ENCODE data around the gene PBX1. TPM values are rescaled to one million over a fixed set of nuclear protein-coding genes. Genes with fewer than 3 reads are reported as not detected.

The PBX1 gene
- total RNA-seq, 6 donors from 2014 or later: 17.8 to 59.6 (median 38.3) TPM

- Histone ChIP-seq H3K9me3 (no peaks in the 10 kb centered on the region), H3K4me3 (no peak overlapping the region), H3K27me3 (no peaks in the 10 kb centered on the region), H3K36me3 (no peaks in the 10 kb centered on the region), H3K4me1 (peaks cover 0 to 8% (median under 1%) of the 10 kb centered on the region in 4 donors), H3K27ac (no peak overlapping the region)
- DNase-seq (no peak), ATAC-seq (ENCODE audit: low FRiP score in 2 of 2) (no peak)
- peak in 2 of 6 experiments; percentile 13 to 18 for TF ChIP-seq CTCF (IDR thresholded peaks at IDR 0.05)
- no peak for TF ChIP-seq POLR2AphosphoS5 (IDR thresholded peaks at IDR 0.05)
- WGBS, 2 donors: 91 to 93% methylated on average over 14 of the region's 14 CpGs
Observed at GRCh38 chr1:164673584-164674214, 114.7 kb downstream of the PBX1 start.

GRCh38 chr1:164675342-164675904 is 116.4 kb downstream of the PBX1 start:
- WGBS, 2 donors: 92 to 97% methylated on average over 4 of the region's 4 CpGs
- ATAC-seq (ENCODE audit: low FRiP score in 2 of 2): no peak

GRCh38 chr1:164678136-164678700 is 119.2 kb downstream of the PBX1 start:
- ATAC-seq (ENCODE audit: low FRiP score in 2 of 2) (no peak), DNase-seq (no peak)
- H3K4me3 ChIP-seq: no peak overlapping the region
- H3K9me3 ChIP-seq: no peaks in the 10 kb centered on the region
- no peak overlapping the region for H3K27ac ChIP-seq
- WGBS, 2 donors: 78 to 83% methylated on average over 5 of the region's 5 CpGs
- H3K4me1 ChIP-seq: no peaks in the 10 kb centered on the region
- H3K36me3 ChIP-seq: no peaks in the 10 kb centered on the region
- H3K27me3 ChIP-seq: no peaks in the 10 kb centered on the region
- TF ChIP-seq EP300 (IDR thresholded peaks at IDR 0.05) (no peak), POLR2A (IDR thresholded peaks at IDR 0.05) (no peak), CTCF (IDR thresholded peaks at IDR 0.05) (no peak), POLR2AphosphoS5 (IDR thresholded peaks at IDR 0.05) (no peak)

More at GRCh38 chr1:164675342-164675904, 116.4 kb downstream of the PBX1 start:
- Histone ChIP-seq H3K27me3 (no peaks in the 10 kb centered on the region), H3K9me3 (no peaks in the 10 kb centered on the region), H3K27ac (no peak overlapping the region), H3K4me3 (no peak overlapping the region), H3K4me1 (peaks cover 0 to 6% (median 0%) of the 10 kb centered on the region in 4 donors), H3K36me3 (no peaks in the 10 kb centered on the region)
- DNase-seq: no peak
- TF ChIP-seq POLR2A (IDR thresholded peaks at IDR 0.05) (no peak), POLR2AphosphoS5 (IDR thresholded peaks at IDR 0.05) (no peak), EP300 (IDR thresholded peaks at IDR 0.05) (no peak), CTCF (IDR thresholded peaks at IDR 0.05) (no peak)

GRCh38 chr1:164682570-164682969 is 123.6 kb downstream of the PBX1 start:
- Histone ChIP-seq H3K36me3 (no peaks in the 10 kb centered on the region), H3K27me3 (no peaks in the 10 kb centered on the region), H3K4me3 (no peak overlapping the region), H3K4me1 (peaks cover 0 to 7% (median 5%) of the 10 kb centered on the region in 4 donors), H3K27ac (no peak overlapping the region), H3K9me3 (no peaks in the 10 kb centered on the region)
- 94 to 97% methylated on average over 6 of the region's 6 CpGs for WGBS, 2 donors
- ATAC-seq (ENCODE audit: low FRiP score in 2 of 2): no peak
- no peak for DNase-seq
- no peak for TF ChIP-seq CTCF (IDR thresholded peaks at IDR 0.05)
- no peak for TF ChIP-seq POLR2AphosphoS5 (IDR thresholded peaks at IDR 0.05)
- TF ChIP-seq POLR2A (IDR thresholded peaks at IDR 0.05): no peak
- TF ChIP-seq EP300 (IDR thresholded peaks at IDR 0.05): no peak
